H9 (cell line): Measurements from ENCODE around the gene LMCD1. TPM values are rescaled to one million over a fixed set of nuclear protein-coding genes. Genes with fewer than 3 reads are reported as not detected.
A peak's percentile ranks its signal among the peaks of the same experiment; 100 is the strongest.

Experiments used
- DNase-seq: peaks from one replicate; pipeline ENCODE4 v3.0.0-alpha.2; 2017
- H2AFZ ChIP-seq: one replicate; pipeline ENCODE4 v1.6.1; 2013; ENCODE audit warnings: mild to moderate bottlenecking, low read length, control low read depth, moderate library complexity
- H2AK5ac ChIP-seq: 2 replicates; pipeline ENCODE4 v1.6.1; 2013; ENCODE audit warnings: low read length, control low read depth, mixed read lengths; ENCODE audit not compliant: insufficient read length
- H2BK120ac ChIP-seq: one replicate; pipeline ENCODE4 v1.6.1; 2013; ENCODE audit warnings: low read depth, mild to moderate bottlenecking, low read length, control low read depth, inconsistent platforms; ENCODE audit not compliant: poor library complexity, severe bottlenecking
- H2BK12ac ChIP-seq: 2 replicates; pipeline ENCODE4 v1.6.1; 2013; ENCODE audit warnings: low read length, control low read depth, mixed read lengths, low read depth; ENCODE audit not compliant: insufficient read length
- H2BK15ac ChIP-seq: 2 replicates; pipeline ENCODE4 v1.6.1; 2013; ENCODE audit warnings: low read depth, low read length, control low read depth
- H2BK20ac ChIP-seq: one replicate; pipeline ENCODE4 v1.6.1; 2013; ENCODE audit warnings: low read depth, mild to moderate bottlenecking, low read length, control low read depth, inconsistent platforms; ENCODE audit not compliant: poor library complexity, severe bottlenecking
- H2BK5ac ChIP-seq: 2 replicates; pipeline ENCODE4 v1.6.1; 2013; ENCODE audit warnings: low read length, control low read depth, mixed read lengths; ENCODE audit not compliant: insufficient read length
- H3K14ac ChIP-seq: 2 replicates; pipeline ENCODE4 v1.6.1; 2013; ENCODE audit warnings: low read length, control low read depth; ENCODE audit not compliant: insufficient read depth
- H3K18ac ChIP-seq: 2 replicates; pipeline ENCODE4 v1.6.1; 2013; ENCODE audit warnings: low read depth, mild to moderate bottlenecking, mixed read lengths, low read length, control low read depth; ENCODE audit not compliant: insufficient read length
- H3K23ac ChIP-seq: 2 replicates; pipeline ENCODE4 v1.6.1; 2013; ENCODE audit warnings: low read length, control low read depth, mixed read lengths, low read depth; ENCODE audit not compliant: insufficient read length
- H3K23me2 ChIP-seq: 2 replicates; pipeline ENCODE4 v1.6.1; 2013; ENCODE audit warnings: low read depth, mild to moderate bottlenecking, mixed read lengths, low read length, control low read depth; ENCODE audit not compliant: insufficient read length, poor library complexity, severe bottlenecking
- H3K27ac ChIP-seq: 2 replicates; pipeline ENCODE4 v1.5.1; 2013; ENCODE audit warnings: low read length, control low read depth, mixed read lengths, low read depth; ENCODE audit not compliant: insufficient read length
- H3K27me3 ChIP-seq: 2 replicates; pipeline ENCODE4 v1.6.1; 2013; ENCODE audit warnings: low read length, control low read depth, inconsistent platforms; ENCODE audit not compliant: insufficient read depth
- H3K4ac ChIP-seq: 2 replicates; pipeline ENCODE4 v1.6.1; 2013; ENCODE audit warnings: low read depth, mild to moderate bottlenecking, control low read depth, inconsistent platforms, low read length, moderate library complexity
- H3K4me1 ChIP-seq: 2 replicates; pipeline ENCODE4 v1.6.1; 2013; ENCODE audit warnings: low read length, control low read depth, inconsistent platforms; ENCODE audit not compliant: insufficient read depth
- H3K4me2 ChIP-seq: 2 replicates; pipeline ENCODE4 v1.6.1; 2013; ENCODE audit warnings: low read length, control low read depth, mixed read lengths; ENCODE audit not compliant: insufficient read length, insufficient read depth
- H3K56ac ChIP-seq: 2 replicates; pipeline ENCODE4 v1.6.1; 2013; ENCODE audit warnings: low read depth, mild to moderate bottlenecking, mixed read lengths, low read length, control low read depth; ENCODE audit not compliant: insufficient read length
- H3K79me1 ChIP-seq: 2 replicates; pipeline ENCODE4 v1.6.1; 2013; ENCODE audit warnings: low read depth, mild to moderate bottlenecking, moderate library complexity, low read length, control low read depth, inconsistent platforms; ENCODE audit not compliant: insufficient read depth, poor library complexity, severe bottlenecking
- H3K79me2 ChIP-seq: 2 replicates; pipeline ENCODE4 v1.6.1; 2013; ENCODE audit warnings: low read length, control low read depth, inconsistent platforms; ENCODE audit not compliant: insufficient read depth
- H3K9ac ChIP-seq: 2 replicates; pipeline ENCODE4 v1.6.1; 2013; ENCODE audit warnings: low read length, control low read depth, mixed read lengths; ENCODE audit not compliant: insufficient read length; ENCODE audit errors: extremely low read depth
- H3K9me3 ChIP-seq: one replicate; pipeline ENCODE4 v1.6.1; 2013; ENCODE audit warnings: low read depth, low read length, inconsistent platforms; ENCODE audit not compliant: control insufficient read depth
- H3T11ph ChIP-seq: one replicate; pipeline ENCODE4 v1.6.1; 2013; ENCODE audit warnings: mild to moderate bottlenecking, low read length, control low read depth, inconsistent platforms
- H4K20me1 ChIP-seq: one replicate; pipeline ENCODE4 v1.6.1; 2013; ENCODE audit not compliant: control insufficient read depth, insufficient read length, insufficient read depth
- H4K5ac ChIP-seq: 2 replicates; pipeline ENCODE4 v1.6.1; 2013; ENCODE audit warnings: low read depth, mild to moderate bottlenecking, mixed read lengths, low read length, control low read depth; ENCODE audit not compliant: insufficient read length
- H4K8ac ChIP-seq: replicated peaks from 2 replicates; pipeline ENCODE4 v1.6.1; 2013; ENCODE audit warnings: low read length, control low read depth, mixed read lengths, low read depth; ENCODE audit not compliant: insufficient read length
- H4K91ac ChIP-seq: 2 replicates; pipeline ENCODE4 v1.6.1; 2013; ENCODE audit warnings: low read depth, mild to moderate bottlenecking, moderate library complexity, mixed read lengths, low read length, control low read depth; ENCODE audit not compliant: insufficient read length
- H3K27ac Mint-ChIP-seq, 3 experiments: 2 replicates in 2 of 3; 3 replicates in 1 of 3; pipeline ENCODE4 v1.8.0; 2020 to 2021; ENCODE audit warnings: mixed read lengths in 3 of 3, mild to moderate bottlenecking in 1 of 3, moderate library complexity in 1 of 3
- H3K27me3 Mint-ChIP-seq: 2 replicates; pipeline ENCODE4 v1.8.0; 2021; ENCODE audit warnings: low read depth, mild to moderate bottlenecking, moderate library complexity, mixed read lengths
- H3K36me3 Mint-ChIP-seq, 3 experiments: 2 replicates in 2 of 3; 3 replicates in 1 of 3; pipeline ENCODE4 v1.8.0; 2020 to 2021; ENCODE audit warnings: low read depth in 3 of 3, mixed read lengths in 3 of 3; ENCODE audit not compliant: insufficient read depth in 1 of 3
- H3K4me1 Mint-ChIP-seq, 2 experiments: 2 replicates each; pipeline ENCODE4 v1.8.0; 2020; ENCODE audit warnings: mixed read lengths in 2 of 2
- H3K4me3 Mint-ChIP-seq, 2 experiments: 2 replicates in 1 of 2; 3 replicates in 1 of 2; pipeline ENCODE4 v1.8.0; 2020 to 2021; ENCODE audit warnings: mild to moderate bottlenecking in 2 of 2, mixed read lengths in 2 of 2, moderate library complexity in 1 of 2
- H3K9me3 Mint-ChIP-seq, 2 experiments: 2 replicates in 1 of 2; 3 replicates in 1 of 2; pipeline ENCODE4 v1.8.0; 2020; ENCODE audit warnings: mild to moderate bottlenecking in 2 of 2, mixed read lengths in 2 of 2, moderate library complexity in 1 of 2
- CTCF ChIP-seq: fragments of 200-600 bp; sonication (generic); conservative IDR thresholded peaks from 3 replicates; pipeline ENCODE4 v1.8.0; 2021; ENCODE audit warnings: antibody characterized with exemption, mild to moderate bottlenecking
- WGBS: extraction: QIAGEN DNeasy Blood & Tissue Kit; methylation state at CpG from one replicate; pipeline ENCODE4 v1.1.7; 2013; ENCODE audit warnings: missing lambda C conversion rate, low lambda C conversion rate, mixed read lengths; ENCODE audit not compliant: insufficient read length; ENCODE audit errors: extremely low coverage; 5-methylcytosine and 5-hydroxymethylcytosine counted together
- total RNA-seq: library from RNA; stranded (reverse); gene quantifications from 2 replicates; pipeline ENCODE4 v1.2.1, GENCODE V29; 2021

Gene LMCD1
- total RNA-seq, 1 experiment from 2014 or later, result 19.2 TPM

- H3K23me2 ChIP-seq, result no peaks in the 10 kb centered on the region
These were observed 94.9 kb downstream of the LMCD1 start for GRCh38 chr3:8596321-8597218.

More at GRCh38 chr3:8596321-8597218, 94.9 kb downstream of the LMCD1 start:
- H4K91ac ChIP-seq, result no peak overlapping the region
- no peak overlapping the region for H2BK20ac ChIP-seq
- no peak overlapping the region for H4K8ac ChIP-seq
- no peak overlapping the region for H2AFZ ChIP-seq
- no peak overlapping the region for H3T11ph ChIP-seq
- Mint-ChIP-seq H3K9me3 (no peaks in the 10 kb centered on the region), H3K27ac (peak overlapping the region in 1 of 3 experiments; percentile 71; a peak in 1 of 7 replicates), H3K27me3 (no peaks in the 10 kb centered on the region; the same call in 1 of the 2 replicates), H3K36me3 (no peaks in the 10 kb centered on the region), H3K4me1 (peaks cover 8 to 13% of the 10 kb centered on the region in 2 experiments; a peak in 3 of 4 replicates), H3K4me3 (no peak overlapping the region)
- WGBS, result no CpG with 5 or more reads among the region's 18 CpGs
- no peak overlapping the region for H3K4ac ChIP-seq
- no peaks in the 10 kb centered on the region for H3K4me1 ChIP-seq
- no peaks in the 10 kb centered on the region for H3K79me2 ChIP-seq
- no peaks in the 10 kb centered on the region for H3K27me3 ChIP-seq
- H4K20me1 ChIP-seq, result no peaks in the 10 kb centered on the region
- TF ChIP-seq CTCF, result no peak
- no peak for DNase-seq
- no peaks in the 10 kb centered on the region for H3K79me1 ChIP-seq
- H3K27ac ChIP-seq, result no peak overlapping the region
- H3K56ac ChIP-seq, result no peak overlapping the region
- no peak overlapping the region for H3K9ac ChIP-seq
- no peak overlapping the region for H2BK5ac ChIP-seq
- no peak overlapping the region for H3K23ac ChIP-seq
- no peak overlapping the region for H3K14ac ChIP-seq
- H3K18ac ChIP-seq, result no peak overlapping the region
- no peak overlapping the region for H2BK120ac ChIP-seq
- H3K9me3 ChIP-seq, result no peaks in the 10 kb centered on the region
- H2AK5ac ChIP-seq, result no peak overlapping the region
- H4K5ac ChIP-seq, result no peak overlapping the region
- no peak overlapping the region for H2BK15ac ChIP-seq
- no peak overlapping the region for H2BK12ac ChIP-seq
- H3K4me2 ChIP-seq, result no peak overlapping the region
